Endothelial cell of umbilical vein (primary cell): ENCODE measurements around the gene HDAC5.

ENCODE experiments used
- CTCF ChIP-seq, 2 donors: IDR thresholded peaks; 1 replicate in 1 of 2; 2 replicates in 1 of 2; pipeline ENCODE4 v1.5.1; 2011; ENCODE audit warnings: low read length in 2 of 2, mild to moderate bottlenecking in 2 of 2, moderate library complexity in 2 of 2, control low read depth in 1 of 2, inconsistent platforms in 1 of 2, low read depth in 1 of 2; ENCODE audit not compliant: insufficient read depth in 1 of 2; ENCODE audit errors: extremely low read depth in 1 of 2
- POLR2AphosphoS5 ChIP-seq: IDR thresholded peaks from 2 replicates; pipeline ENCODE4 v1.6.1; 2012; ENCODE audit warnings: low read depth, mild to moderate bottlenecking, control low read depth, low read length, moderate library complexity; ENCODE audit not compliant: insufficient read depth

GRCh38 chr17:44085908-44086307 is 37.5 kb downstream of the HDAC5 start:
- no peak for TF ChIP-seq POLR2AphosphoS5
- no peak for TF ChIP-seq CTCF (IDR thresholded peaks at IDR 0.05; ENCODE audit: extremely low read depth in 1 of 2, insufficient read depth in 1 of 2, low read depth in 1 of 2, low read length in 2 of 2)
